Measurements from ENCODE around the gene GCHFR. TPM values are rescaled to one million over a fixed set of nuclear protein-coding genes. Genes with fewer than 3 reads are reported as not detected.
A peak's percentile ranks its signal among the peaks of the same experiment; 100 is the strongest.

Gene GCHFR
- total and polyA plus RNA-seq, 2 of the 4 experiments (the other 2 are of a cell fraction), result 2.3 to 6.5 TPM

GRCh38 chr15:40743921-40744814 lies 19.7 kb upstream of the GCHFR start:
- Histone ChIP-seq H2BK120ac (ENCODE audit: low read depth, low read length) (no peak overlapping the region), H3K4me2 (ENCODE audit: low read depth, low read length) (no peak overlapping the region), H3K9me1 (ENCODE audit: insufficient read depth, low read length) (no peaks in the 10 kb centered on the region), H3K9me3 (ENCODE audit: control insufficient read depth, insufficient read depth, low read length) (no peaks in the 10 kb centered on the region), H4K8ac (ENCODE audit: low read depth in 2 of 2, low read length in 2 of 2) (no peak overlapping the region), H3K4ac (ENCODE audit: low read depth, low read length) (no peak overlapping the region), H2BK20ac (ENCODE audit: low read depth, low read length) (no peak overlapping the region), H3K23ac (ENCODE audit: low read depth, low read length) (no peak overlapping the region), H3K18ac (ENCODE audit: low read depth, low read length) (no peak overlapping the region), H3K14ac (replicated peaks; ENCODE audit: low read depth, low read length) (no peak overlapping the region), H3K27ac (ENCODE audit: insufficient read depth, low read length) (no peak overlapping the region), H3K9ac (ENCODE audit: low read depth, low read length) (no peak overlapping the region), H4K20me1 (ENCODE audit: insufficient read depth, low read length) (peaks cover 5% of the 10 kb centered on the region; the same call in 1 of the 2 replicates), H3K79me1 (ENCODE audit: low read depth in 1 of 2, low read length in 2 of 2) (peaks cover 4 to 21% of the 10 kb centered on the region in 2 experiments; a peak in 2 of 4 replicates), H4K5ac (ENCODE audit: low read depth, low read length) (no peak overlapping the region), H2BK15ac (ENCODE audit: low read depth, low read length) (no peak overlapping the region), H3K27me3 (ENCODE audit: control insufficient read depth, insufficient read depth, low read length) (no peaks in the 10 kb centered on the region), H3K4me3 (ENCODE audit: insufficient read depth, low read depth, low read length) (no peak overlapping the region), H3K4me1 (ENCODE audit: control insufficient read depth, insufficient read depth, low read length) (peaks cover 2% of the 10 kb centered on the region; the same call in 1 of the 2 replicates), H2AK5ac (ENCODE audit: low read depth, low read length) (peak overlapping the region; percentile 10; the same call in 1 of the 2 replicates), H2AK9ac (replicated peaks; ENCODE audit: low read depth, low read length, poor library complexity) (no peak overlapping the region), H3K56ac (ENCODE audit: extremely low read depth, insufficient read depth, low read length) (no peak overlapping the region), H2AFZ (replicated peaks; ENCODE audit: low read length, poor library complexity) (no peak overlapping the region), H3K36me3 (ENCODE audit: control insufficient read depth, insufficient read depth, low read length) (peaks cover 27% of the 10 kb centered on the region), H4K91ac (ENCODE audit: insufficient read depth, low read depth, low read length) (no peak overlapping the region), H2BK5ac (ENCODE audit: low read depth, low read length, poor library complexity, severe bottlenecking) (no peak overlapping the region)
- CTCF ChIA-PET, result interaction anchor here (0.6 to 1.5 kb wide), 7 partner anchors 19 to 541 kb away, joined by 3 to 9 read pairs (median 3); partner anchors contain the start of gene VPS18
- dilution Hi-C loops (cut with HindIII; ENCODE audit: low sequenced_read_pairs, unreplicated experiment), result no loop called here
- TF ChIP-seq NFE2L2 (IDR thresholded peaks at IDR 0.05; ENCODE audit: low read depth, low read length), result peak; percentile 41; the same call in 1 of the 2 replicates
- TF ChIP-seq CEBPB (IDR thresholded peaks at IDR 0.05; ENCODE audit: low read depth, low read length), result peak; percentile 99
- TF ChIP-seq MAZ (IDR thresholded peaks at IDR 0.05; ENCODE audit: borderline replicate concordance, low read depth, low read length), result peak; percentile 30; the same call in 1 of the 2 replicates
- peak; percentile 97 for TF ChIP-seq BHLHE40 (IDR thresholded peaks at IDR 0.05; ENCODE audit: low read depth, low read length)
- no peak for TF ChIP-seq RCOR1 (IDR thresholded peaks at IDR 0.05; ENCODE audit: insufficient replicate concordance, low read length)
- peak; percentile 58; the same call in 1 of the 2 replicates for TF ChIP-seq MXI1 (IDR thresholded peaks at IDR 0.05; ENCODE audit: borderline replicate concordance, low read depth, low read length)
- TF ChIP-seq, protein P1, sequence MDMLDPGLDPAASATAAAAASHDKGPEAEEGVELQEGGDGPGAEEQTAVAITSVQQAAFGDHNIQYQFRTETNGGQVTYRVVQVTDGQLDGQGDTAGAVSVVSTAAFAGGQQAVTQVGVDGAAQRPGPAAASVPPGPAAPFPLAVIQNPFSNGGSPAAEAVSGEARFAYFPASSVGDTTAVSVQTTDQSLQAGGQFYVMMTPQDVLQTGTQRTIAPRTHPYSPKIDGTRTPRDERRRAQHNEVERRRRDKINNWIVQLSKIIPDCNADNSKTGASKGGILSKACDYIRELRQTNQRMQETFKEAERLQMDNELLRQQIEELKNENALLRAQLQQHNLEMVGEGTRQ (IDR thresholded peaks at IDR 0.05; ENCODE audit: low read depth, low read length), result peak; percentile 58; the same call in 1 of the 2 replicates
- no peak for TF ChIP-seq RFX5 (IDR thresholded peaks at IDR 0.05; ENCODE audit: low read depth, low read length)
- peak; percentile 78 for TF ChIP-seq MAFK (IDR thresholded peaks at IDR 0.05; ENCODE audit: low read depth, low read length)
- peak; percentile 90 for TF ChIP-seq FOS (IDR thresholded peaks at IDR 0.05; ENCODE audit: low read depth, low read length)
- no peak for TF ChIP-seq SMC3 (IDR thresholded peaks at IDR 0.05; ENCODE audit: low read depth, low read length)
- no peak for TF ChIP-seq CTCF (conservative IDR thresholded peaks at IDR 0.05; ENCODE audit: low read depth, low read length)
- peak; percentile 82 for ATAC-seq (ENCODE audit: low read depth)
- in situ Hi-C loops (cut with MboI; ENCODE audit: low sequenced_read_pairs), result no loop called here
- no TSS peak for BruUV-seq (replicated peaks)
- peak; percentile 82 for DNase-seq
- intact Hi-C loops (cut with micrococcal nuclease), result no loop called here
- POLR2A ChIA-PET (ENCODE audit: unreplicated experiment), result interaction anchor here (0.5 to 0.7 kb wide), 2 partner anchors 13 to 155 kb away, joined by 6 to 14 read pairs; no protein-coding TSS in a partner anchor
- WGBS, 2 experiments (ENCODE audit: extremely low coverage in 2 of 2, insufficient read length in 1 of 2), result no CpG with 5 or more reads among the region's 12 CpGs

Measured in IMR-90 (cell line).